HG02970 (cell line): ENCODE results near the gene NPFFR1.

Experiments used
- ATAC-seq: cut with Tn5 transposase; IDR thresholded peaks from one replicate; pipeline ENCODE4 v1.9.1; 2021; ENCODE audit warnings: mild to moderate bottlenecking, moderate library complexity, moderate number of reproducible peaks; ENCODE audit not compliant: unreplicated experiment, low FRiP score

Gene NPFFR1

DNA sequence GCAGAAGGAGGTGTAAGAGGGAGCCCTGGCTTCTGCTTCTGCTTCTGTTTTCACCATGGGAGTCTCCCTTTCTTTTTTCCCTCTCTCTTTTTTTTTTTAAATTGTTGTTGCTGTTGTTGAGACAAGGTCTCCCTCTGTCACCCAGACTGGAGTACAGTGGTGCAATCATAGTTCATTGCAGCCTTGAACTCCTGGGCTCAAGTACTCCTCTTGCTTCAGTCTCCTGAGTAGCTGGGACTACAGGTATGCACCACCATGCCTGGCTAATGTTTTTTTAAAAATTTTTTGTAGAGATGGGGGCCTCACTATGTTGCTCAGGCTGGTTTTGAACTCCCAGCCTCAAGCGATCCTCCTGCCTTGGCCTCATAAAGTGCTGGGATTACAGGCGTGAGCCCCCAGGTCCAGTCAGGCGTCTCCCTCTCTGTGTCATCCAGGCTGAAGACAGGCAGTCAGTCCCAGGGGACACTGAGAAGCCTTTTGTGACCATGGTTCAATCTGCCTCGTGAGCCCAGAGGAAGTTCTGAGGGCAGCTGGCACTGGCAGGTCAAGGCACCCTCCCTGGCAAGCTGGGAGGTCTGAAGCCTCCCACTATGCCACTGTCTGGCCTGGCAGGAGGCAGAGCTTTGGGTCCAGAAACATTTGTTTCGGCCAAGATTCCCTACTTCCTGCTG lies 33.6 kb upstream of the NPFFR1 start:
- no peak for ATAC-seq

DNA sequence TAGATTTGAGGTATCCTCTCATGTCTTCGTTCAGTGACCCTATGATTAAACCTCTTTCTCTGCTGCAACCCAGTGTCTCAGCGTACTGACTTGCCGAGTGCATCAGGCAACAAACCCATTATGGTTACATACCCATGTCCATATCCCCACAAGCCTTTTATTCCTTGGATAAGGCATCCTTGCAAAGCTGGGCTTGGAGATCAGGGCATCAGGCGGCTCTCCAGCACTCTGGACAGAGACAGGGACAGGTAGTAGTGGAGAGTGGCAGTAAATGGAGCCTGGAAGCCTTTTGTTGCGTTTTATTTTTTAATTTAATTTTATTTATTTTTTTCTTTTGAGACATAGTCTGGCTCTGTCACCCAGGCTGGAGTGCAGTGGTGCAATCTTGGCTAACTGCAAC lies 32.0 kb upstream of the NPFFR1 start:
- no peak for ATAC-seq

- ATAC-seq, result no peak
These were observed 31.5 kb upstream of the NPFFR1 start for GRCh38 chr10:70315276-70315675.

DNA sequence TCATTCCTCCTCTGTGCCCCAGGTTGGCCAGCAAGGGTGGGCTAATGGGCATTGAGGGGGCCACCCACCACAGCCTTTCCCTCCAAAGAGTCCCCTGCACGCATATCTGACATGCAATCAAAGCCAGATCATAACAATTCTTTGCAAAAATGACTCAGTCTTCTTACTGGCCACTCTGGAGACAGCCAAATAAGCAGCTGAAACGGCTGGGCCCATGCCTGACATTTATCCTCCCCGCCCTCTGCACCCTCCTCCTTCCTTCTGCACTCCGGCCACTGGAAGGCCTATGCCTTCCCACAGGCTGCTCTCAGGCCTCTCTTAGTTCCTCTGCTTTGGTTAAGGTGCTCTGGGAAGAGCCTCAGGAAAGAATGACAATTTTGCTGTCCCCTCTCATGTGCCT lies 29.2 kb upstream of the NPFFR1 start:
- ATAC-seq, result no peak

GRCh38 chr10:70312249-70312648 lies 28.4 kb upstream of the NPFFR1 start:
- ATAC-seq, result no peak

DNA sequence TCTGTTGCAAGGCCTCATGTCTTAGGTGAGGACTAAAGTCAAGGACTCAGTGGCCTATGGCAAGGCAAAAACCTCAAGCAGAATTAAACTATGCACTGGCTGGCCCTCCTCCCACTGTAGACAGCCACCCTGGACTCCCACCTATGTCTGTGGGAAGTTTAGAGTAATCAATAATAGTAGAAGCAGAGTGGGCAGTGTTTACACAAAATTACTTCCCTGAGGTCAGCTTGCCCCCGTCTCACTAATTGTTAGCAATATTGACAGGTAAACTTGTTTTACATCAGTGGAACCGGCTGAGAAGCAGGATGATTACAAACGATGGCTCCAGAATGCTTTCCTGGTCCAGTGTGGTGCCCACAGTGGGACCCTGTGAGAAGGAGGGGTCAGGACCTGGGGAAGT lies 27.9 kb upstream of the NPFFR1 start:
- no peak for ATAC-seq

DNA sequence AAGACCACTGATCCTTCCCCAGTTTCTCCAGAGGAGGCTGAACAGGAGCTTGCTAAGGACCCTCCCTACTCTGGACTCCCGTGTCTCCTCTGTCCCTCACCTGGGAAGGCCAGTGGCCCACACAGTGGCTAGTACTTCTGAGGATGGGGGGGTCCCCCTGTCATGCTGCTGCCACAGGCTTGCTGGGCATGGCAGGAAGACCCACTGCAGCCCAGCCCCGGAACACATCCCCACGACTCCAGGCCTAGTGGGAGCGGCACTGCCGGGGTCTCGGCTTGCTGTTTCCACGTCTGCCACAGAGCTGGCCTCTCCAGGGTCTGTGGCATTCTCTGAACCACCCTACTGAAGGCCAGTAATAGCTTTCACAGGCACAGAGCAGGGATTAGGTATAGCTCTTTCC lies 25.9 kb upstream of the NPFFR1 start:
- ATAC-seq, result no peak

GRCh38 chr10:70308121-70309060 lies 24.6 kb upstream of the NPFFR1 start:
- ATAC-seq, result no peak

DNA sequence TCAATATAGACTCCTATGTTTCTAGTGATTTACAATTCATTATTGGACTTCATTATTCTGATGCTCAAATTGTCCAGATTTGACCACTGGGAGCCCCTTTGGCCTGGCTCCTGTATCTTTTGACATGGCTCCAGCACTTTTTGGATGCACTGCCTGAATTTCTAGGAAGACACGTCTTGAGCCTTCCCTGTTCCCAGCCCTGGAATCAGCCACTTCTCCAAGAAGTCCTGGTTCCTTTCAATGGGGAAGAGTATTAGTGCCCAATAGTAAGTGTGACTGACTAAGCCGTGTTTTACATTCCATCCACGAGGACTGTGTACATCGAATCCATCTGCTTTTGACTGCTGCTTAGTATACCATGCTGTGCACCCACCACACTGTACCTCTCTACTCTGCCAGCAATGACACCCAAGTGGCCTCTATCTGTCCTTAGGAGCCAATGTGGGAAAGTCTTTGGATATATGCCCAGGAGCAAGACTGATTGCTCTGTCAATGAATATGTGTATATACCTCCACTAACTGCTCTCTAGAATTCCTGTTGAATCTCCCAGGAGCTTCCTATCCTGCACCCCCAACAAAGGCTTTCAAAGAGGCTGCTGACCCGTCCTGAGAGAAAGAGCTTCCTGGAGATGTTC lies 23.2 kb upstream of the NPFFR1 start:
- no peak for ATAC-seq

- no peak for ATAC-seq
These were observed 22.4 kb upstream of the NPFFR1 start for GRCh38 chr10:70306181-70306705.

- ATAC-seq, result no peak
These were observed 19.9 kb upstream of the NPFFR1 start for GRCh38 chr10:70303730-70304129.

- no peak for ATAC-seq
These were observed 18.5 kb upstream of the NPFFR1 start for GRCh38 chr10:70302292-70302691.

GRCh38 chr10:70300908-70301597 lies 17.2 kb upstream of the NPFFR1 start:
- ATAC-seq, result no peak

GRCh38 chr10:70300461-70300860 lies 16.7 kb upstream of the NPFFR1 start:
- no peak for ATAC-seq

- no peak for ATAC-seq
These were observed 16.1 kb upstream of the NPFFR1 start for GRCh38 chr10:70299876-70300275.

DNA sequence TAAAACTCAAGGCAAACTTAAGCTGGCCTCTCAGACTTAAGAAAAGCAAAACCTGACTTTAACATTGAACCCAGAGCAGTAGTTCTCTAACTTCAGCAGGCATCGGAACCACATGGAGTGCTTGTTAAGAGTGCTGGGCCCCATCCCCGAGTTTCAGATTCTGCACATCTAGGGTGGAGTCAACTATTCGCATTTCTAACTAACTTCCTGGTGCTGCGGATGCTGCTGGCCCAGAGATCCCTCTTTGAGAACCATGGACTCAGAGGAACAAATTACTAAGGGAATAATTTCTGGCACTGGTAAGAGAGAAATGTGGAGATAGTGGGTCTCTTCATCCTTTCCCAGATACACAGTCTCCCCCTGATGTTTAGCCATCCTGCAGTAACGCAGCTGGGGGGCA lies 14.6 kb upstream of the NPFFR1 start:
- no peak for ATAC-seq

- ATAC-seq, result no peak
These were observed 13.4 kb upstream of the NPFFR1 start for GRCh38 chr10:70297224-70297623.

DNA sequence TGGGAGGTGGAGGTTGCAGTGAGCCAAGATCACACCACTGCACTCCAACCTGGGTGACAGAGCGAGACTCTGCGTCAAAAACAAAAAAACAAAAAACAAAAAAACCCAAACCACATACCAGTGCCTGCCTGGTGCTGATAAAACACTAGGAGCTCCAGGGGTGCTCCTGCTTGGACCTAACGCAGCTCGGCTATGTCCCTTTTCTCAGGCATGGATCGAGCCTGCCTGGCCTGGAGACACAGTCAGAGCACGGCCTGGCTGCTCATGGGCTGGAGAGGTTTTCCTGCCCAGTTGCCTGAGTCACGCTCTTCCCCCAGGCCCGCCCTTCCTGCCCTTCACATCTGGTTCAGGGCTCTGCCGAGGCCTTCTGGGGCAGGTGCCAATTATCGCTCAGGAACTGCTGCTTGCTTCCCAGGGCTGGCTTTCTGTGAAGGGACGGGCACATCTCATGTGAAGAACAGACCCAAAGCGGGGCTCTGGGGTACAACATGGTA lies 12.6 kb upstream of the NPFFR1 start:
- ATAC-seq, result no peak

DNA sequence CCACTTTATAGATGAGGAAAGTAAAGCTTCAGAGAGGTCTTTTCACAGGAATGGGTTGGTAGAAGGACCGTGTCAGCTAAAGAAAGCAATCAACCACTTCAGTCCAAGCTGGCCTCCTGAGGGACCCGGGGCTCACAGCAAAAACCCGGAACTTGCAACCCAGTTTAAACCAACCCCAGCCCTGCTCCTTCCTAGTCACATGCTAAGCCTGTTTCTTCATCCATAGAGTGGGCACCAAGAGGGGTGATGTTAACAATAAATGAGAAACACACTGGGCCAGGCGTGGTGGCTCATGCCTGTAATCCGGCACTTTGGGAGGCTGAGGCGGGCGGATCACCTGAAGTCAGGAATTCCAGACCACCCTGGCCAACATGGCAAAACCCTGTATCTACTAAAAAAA lies 12.1 kb upstream of the NPFFR1 start:
- ATAC-seq, result no peak

GRCh38 chr10:70295321-70295720 lies 11.5 kb upstream of the NPFFR1 start:
- ATAC-seq, result no peak
